ENCODE measurements around the gene KCNIP1. TPM values are rescaled to one million over a fixed set of nuclear protein-coding genes. Genes with fewer than 3 reads are reported as not detected.

KCNIP1 gene
- total RNA-seq: not detected

GRCh38 chr5:170503990-170504596, at the start of gene KCNIP1:
Gene KCNIP1, plus strand, starts transcription at chr5:170504020.
- ATAC-seq: peak; percentile 23

DNA sequence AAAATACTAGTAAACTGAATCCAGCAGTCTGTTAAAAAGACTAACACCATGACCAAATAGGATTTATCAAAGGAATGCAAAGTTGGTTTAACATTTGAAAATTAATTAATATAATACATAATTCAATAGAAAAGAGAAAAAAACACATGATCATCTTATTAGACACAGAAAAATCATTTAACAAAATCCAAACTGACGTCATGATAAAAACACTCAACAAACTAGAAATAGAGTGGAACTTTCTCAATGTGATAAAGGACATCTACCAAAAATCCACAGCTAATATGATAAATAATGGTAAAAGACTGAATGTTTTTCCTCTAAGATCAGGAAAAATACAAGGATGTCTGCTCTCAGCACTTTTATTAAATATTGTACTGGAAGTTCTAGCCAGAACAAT, 40.4 kb upstream of the KCNIP1 start:
- no peak for ATAC-seq

- no peak for ATAC-seq
Observed at GRCh38 chr5:170464280-170465127, 39.3 kb upstream of the KCNIP1 start.

GRCh38 chr5:170466553-170466952, 37.3 kb upstream of the KCNIP1 start:
- ATAC-seq: no peak

DNA sequence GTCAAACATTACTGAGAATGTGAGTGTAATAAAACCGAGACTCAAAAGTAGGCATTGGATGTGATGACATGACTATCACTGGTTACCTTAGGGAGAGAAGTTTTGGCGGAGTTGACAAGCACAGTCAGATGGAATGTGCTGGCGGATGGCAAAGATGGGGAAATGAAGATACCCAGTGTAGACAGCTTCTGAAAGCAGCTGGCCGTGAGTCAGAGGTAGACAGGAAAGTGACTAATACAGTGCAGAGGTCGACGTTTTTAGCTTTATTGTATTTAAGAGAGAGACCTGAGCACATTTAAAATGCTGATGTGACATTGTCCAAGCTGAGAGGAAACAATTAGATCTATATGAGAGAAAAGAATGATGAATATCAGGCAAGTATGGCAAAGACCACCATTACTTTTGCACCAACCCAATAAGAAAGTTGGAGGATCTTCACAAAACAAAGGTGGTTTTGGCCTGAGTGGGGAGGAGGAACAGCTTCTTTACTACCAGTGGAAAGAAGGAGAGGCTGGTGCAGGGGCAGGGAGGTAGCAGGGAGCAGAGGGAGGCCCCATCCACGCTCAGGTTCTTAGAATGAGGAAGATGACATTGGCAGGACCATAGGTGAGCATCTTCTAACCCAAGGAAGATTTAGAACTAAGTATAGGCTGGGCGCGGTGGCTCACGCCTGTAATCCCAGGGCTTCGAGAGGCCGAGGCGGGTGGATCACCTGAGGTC, 36.7 kb upstream of the KCNIP1 start:
- peak; percentile 80 for ATAC-seq

DNA sequence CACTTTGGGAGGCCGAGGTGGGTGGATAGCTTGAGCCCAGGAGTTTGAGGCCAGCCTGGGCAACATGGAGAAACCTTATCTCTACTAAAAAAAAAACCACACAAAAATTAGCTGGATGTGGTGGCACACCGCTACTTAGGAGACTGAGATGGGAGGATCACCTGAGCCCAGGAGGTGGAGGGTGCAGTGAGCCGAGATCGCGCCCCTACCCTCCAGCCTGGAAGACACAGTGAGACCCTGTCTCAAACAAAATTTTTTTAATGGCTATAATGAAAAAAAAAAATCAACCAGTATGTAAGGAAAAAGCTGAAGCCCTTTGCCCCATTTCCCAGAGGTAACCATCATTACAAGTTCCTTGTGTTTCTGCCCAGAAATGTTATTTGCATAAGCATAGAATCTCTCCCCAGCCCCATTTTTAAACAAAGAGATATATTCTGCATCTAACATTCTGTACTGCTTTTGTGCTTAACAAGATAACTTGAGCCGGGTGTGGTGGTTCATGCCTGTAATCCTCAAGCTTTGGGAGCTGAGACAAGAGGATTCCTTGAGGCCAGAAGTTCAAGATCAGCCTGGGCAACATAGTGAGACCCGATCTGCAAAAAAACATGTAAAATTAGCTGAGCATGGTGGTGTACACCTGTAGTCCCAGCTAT, 35.1 kb upstream of the KCNIP1 start:
- ATAC-seq: no peak

DNA sequence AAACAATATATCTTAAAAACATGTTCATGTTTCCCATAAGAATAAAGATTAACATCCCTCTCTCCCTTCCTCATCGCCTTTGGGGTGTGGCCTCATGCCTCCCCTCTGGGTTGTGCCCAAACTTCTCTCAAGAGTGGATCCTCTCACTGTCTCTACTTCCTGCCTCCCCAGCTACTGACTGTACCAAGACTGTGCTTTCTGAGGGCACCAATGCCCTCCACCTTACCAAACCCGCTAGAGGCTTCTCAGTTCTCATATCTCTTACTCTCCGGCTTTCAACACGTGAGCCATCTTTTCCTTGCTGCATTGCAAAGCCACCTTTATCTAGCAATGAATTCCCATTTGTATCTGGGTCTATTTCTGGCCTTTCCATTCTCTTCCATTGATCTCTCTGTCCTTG, 34.4 kb upstream of the KCNIP1 start:
- no peak for ATAC-seq

DNA sequence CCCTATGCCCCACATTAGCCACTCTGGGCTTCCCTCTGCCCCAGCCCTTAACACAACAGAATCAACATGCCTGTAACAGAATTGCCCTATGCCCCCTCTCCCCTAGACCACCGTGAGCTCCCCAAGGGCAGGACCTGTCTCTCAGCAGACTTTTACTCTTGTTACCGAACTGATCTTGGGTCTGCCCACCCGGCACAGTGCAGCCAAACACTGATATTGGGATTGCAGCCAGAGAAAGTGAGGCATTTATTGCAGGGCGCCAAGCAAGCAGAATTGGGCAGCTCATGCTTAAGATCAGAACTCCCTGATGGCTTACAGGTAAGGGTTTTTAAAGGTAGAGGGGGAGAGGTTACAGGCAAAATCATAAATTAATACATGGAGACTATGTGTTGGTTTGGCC, 33.5 kb upstream of the KCNIP1 start:
- ATAC-seq: no peak

- no peak for ATAC-seq
Observed at GRCh38 chr5:170470808-170471404, 32.9 kb upstream of the KCNIP1 start.

GRCh38 chr5:170471551-170472178, 32.2 kb upstream of the KCNIP1 start:
- ATAC-seq: no peak

GRCh38 chr5:170473642-170474041, 30.2 kb upstream of the KCNIP1 start:
- no peak for ATAC-seq

DNA sequence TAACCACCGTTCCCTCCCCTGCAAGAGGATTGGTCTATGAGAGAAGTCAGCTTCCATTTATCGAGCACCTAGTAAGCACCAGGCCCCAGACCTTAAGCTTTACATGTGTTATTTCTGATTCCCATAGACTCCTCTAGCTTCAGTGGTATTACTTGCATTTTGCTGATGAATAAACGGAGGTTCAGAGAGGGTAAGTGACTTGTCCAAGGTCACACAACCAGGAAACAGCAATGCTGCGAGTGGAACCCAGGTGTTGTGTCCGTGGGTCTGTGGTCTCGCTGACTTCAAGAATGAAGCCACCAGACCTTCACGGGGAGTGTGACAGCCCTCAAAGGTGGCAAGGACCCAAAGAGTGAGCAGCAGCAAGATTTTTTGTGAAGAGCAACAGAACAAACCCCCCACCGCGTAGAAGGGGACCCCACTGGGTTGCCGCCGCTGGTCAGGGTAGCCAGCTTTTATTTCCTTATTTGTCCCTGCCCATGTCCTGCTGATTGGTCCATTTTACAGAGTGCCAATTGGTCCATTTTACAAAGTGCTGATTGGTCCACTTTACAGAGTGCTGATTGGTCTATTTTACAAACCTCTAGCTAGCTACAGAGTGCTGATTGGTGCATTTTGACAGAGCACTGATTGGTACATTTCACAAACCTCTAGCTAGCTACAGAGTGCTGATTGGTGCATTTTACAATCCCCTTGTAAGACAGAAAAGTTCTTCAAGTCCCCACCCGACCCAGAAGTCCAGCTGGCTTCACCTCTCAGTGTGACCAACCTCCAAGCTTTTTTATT, 29.1 kb upstream of the KCNIP1 start:
- ATAC-seq: no peak

GRCh38 chr5:170475294-170476000, 28.4 kb upstream of the KCNIP1 start:
- ATAC-seq: no peak

GRCh38 chr5:170476704-170477103, 27.1 kb upstream of the KCNIP1 start:
- no peak for ATAC-seq

- ATAC-seq: no peak
Observed at GRCh38 chr5:170477906-170478305, 25.9 kb upstream of the KCNIP1 start.

- ATAC-seq: no peak
Observed at GRCh38 chr5:170478306-170478705, 25.5 kb upstream of the KCNIP1 start.

- ATAC-seq: no peak
Observed at GRCh38 chr5:170479484-170479883, 24.3 kb upstream of the KCNIP1 start.

- ATAC-seq: no peak
Observed at GRCh38 chr5:170480260-170480659, 23.6 kb upstream of the KCNIP1 start.

DNA sequence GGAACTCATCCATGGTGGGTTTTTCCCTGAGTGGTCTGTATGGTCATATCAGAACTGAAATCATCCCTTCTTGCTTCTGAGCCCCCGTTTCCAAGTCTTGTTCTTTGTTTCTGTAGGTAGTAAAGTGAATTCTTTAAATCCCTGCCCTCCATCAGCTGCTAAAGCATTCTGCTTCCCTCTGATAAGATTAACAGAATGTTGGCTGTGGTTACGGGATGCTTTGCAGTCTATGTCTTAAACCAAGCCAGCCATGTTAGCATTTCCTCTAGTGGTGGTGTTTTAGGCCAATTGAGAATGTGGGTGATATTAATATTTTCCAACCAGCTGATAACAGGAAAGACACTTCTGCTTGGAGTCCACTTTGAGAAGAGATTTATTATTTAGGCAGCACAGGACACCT, 22.0 kb upstream of the KCNIP1 start:
- ATAC-seq: no peak

DNA sequence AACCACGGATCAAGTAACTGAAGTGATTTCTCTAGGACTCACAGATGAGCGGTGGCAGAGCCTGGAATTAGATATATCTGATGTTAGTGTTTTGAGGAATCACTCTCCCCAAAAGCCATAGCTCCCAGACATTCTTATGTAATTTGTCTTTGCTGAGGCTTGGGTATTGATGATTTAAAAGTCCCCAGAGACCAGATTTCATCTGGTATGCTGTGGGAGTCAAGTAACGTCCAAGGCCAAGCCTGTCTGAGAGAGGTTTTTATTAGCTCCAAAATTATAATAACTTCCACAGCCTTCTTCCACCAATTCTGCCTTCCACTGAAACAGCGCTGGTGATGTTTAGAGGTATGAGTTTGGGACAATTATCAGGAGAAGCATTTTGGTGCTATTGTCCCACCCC, 21.3 kb upstream of the KCNIP1 start:
- ATAC-seq: no peak

Measured in esophagus mucosa (tissue), 1 donor.